ENCODE measurements around the gene SLC37A2. TPM values are rescaled to one million over a fixed set of nuclear protein-coding genes. Genes with fewer than 3 reads are reported as not detected.
A peak's percentile ranks its signal among the peaks of the same experiment; 100 is the strongest.

Gene SLC37A2
- total RNA-seq, 4 donors from 2014 or later: 3.9 to 11.4 (median 7.2) TPM

- H3K4me1 ChIP-seq: peaks cover 0 to 7% (median 0%) of the 10 kb centered on the region in 4 donors
Observed at GRCh38 chr11:125083312-125084056, 20.4 kb downstream of the SLC37A2 start.

DNA sequence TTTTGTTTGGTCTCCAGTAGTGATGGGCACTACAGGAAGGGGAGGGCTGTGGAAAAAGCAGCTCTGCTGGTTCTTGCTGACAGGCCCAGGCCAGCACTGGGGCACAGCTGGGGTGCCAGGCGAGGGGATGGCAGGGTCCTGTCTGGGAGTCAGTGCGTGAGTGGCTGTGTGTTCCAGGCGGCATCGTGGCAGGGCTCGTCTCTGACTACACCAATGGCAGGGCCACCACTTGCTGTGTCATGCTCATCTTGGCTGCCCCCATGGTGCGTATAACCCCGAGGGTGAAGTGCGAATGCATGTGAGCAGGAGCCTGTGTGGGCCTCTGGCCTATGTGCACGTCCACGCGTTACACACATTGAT lies 20.9 kb downstream of the SLC37A2 start:
- DNase-seq (ENCODE audit: low spot score in 2 of 2): no peak
- Histone ChIP-seq H3K4me1 (peaks cover 0 to 7% (median 0%) of the 10 kb centered on the region in 4 donors), H3K9me3 (no peaks in the 10 kb centered on the region), H3K36me3 (no peaks in the 10 kb centered on the region), H3K27me3 (no peaks in the 10 kb centered on the region), H3K27ac (peak overlapping the region in 1 of 4 donors; percentile 50), H3K4me3 (no peak overlapping the region)
- 77 to 85% methylated on average over 7 to 11 of the region's 11 CpGs for WGBS, 2 donors
- TF ChIP-seq POLR2A (IDR thresholded peaks at IDR 0.05) (no peak), EP300 (IDR thresholded peaks at IDR 0.05) (no peak)
- TF ChIP-seq, protein P1, sequence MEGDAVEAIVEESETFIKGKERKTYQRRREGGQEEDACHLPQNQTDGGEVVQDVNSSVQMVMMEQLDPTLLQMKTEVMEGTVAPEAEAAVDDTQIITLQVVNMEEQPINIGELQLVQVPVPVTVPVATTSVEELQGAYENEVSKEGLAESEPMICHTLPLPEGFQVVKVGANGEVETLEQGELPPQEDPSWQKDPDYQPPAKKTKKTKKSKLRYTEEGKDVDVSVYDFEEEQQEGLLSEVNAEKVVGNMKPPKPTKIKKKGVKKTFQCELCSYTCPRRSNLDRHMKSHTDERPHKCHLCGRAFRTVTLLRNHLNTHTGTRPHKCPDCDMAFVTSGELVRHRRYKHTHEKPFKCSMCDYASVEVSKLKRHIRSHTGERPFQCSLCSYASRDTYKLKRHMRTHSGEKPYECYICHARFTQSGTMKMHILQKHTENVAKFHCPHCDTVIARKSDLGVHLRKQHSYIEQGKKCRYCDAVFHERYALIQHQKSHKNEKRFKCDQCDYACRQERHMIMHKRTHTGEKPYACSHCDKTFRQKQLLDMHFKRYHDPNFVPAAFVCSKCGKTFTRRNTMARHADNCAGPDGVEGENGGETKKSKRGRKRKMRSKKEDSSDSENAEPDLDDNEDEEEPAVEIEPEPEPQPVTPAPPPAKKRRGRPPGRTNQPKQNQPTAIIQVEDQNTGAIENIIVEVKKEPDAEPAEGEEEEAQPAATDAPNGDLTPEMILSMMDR (IDR thresholded peaks at IDR 0.05): no peak

More at GRCh38 chr11:125083312-125084056, 20.4 kb downstream of the SLC37A2 start:
- DNase-seq (ENCODE audit: low spot score in 2 of 2): no peak
- Histone ChIP-seq H3K36me3 (no peaks in the 10 kb centered on the region), H3K9me3 (no peaks in the 10 kb centered on the region), H3K4me3 (no peak overlapping the region), H3K27me3 (no peaks in the 10 kb centered on the region), H3K27ac (peak overlapping the region in 1 of 4 donors; percentile 50)
- 57 to 69% methylated on average over 11 of the region's 11 CpGs for WGBS, 2 donors
- TF ChIP-seq EP300 (IDR thresholded peaks at IDR 0.05): no peak
- TF ChIP-seq, protein P1 (IDR thresholded peaks at IDR 0.05): no peak
- TF ChIP-seq POLR2A (IDR thresholded peaks at IDR 0.05): no peak

GRCh38 chr11:125084761-125085231 lies 21.7 kb downstream of the SLC37A2 start:
- 84 to 90% methylated on average over 6 to 8 of the region's 8 CpGs for WGBS, 2 donors
- H3K4me3 ChIP-seq: no peak overlapping the region
- H3K27ac ChIP-seq: no peak overlapping the region
- H3K36me3 ChIP-seq: no peaks in the 10 kb centered on the region
- H3K4me1 ChIP-seq: peaks cover 0 to 5% (median 0%) of the 10 kb centered on the region in 4 donors
- no peak for DNase-seq (ENCODE audit: low spot score in 2 of 2)
- H3K27me3 ChIP-seq: no peaks in the 10 kb centered on the region
- TF ChIP-seq POLR2A (IDR thresholded peaks at IDR 0.05) (no peak), EP300 (IDR thresholded peaks at IDR 0.05) (no peak)
- TF ChIP-seq, protein P1 (IDR thresholded peaks at IDR 0.05): no peak
- no peaks in the 10 kb centered on the region for H3K9me3 ChIP-seq

- H3K27ac ChIP-seq: no peak overlapping the region
- H3K9me3 ChIP-seq: no peaks in the 10 kb centered on the region
- H3K27me3 ChIP-seq: no peaks in the 10 kb centered on the region
- peaks cover 0 to 5% (median 0%) of the 10 kb centered on the region in 4 donors for H3K4me1 ChIP-seq
- TF ChIP-seq POLR2A (IDR thresholded peaks at IDR 0.05) (no peak), EP300 (IDR thresholded peaks at IDR 0.05) (no peak)
- TF ChIP-seq, protein P1 (IDR thresholded peaks at IDR 0.05): no peak
- H3K36me3 ChIP-seq: no peaks in the 10 kb centered on the region
- DNase-seq (ENCODE audit: low spot score in 2 of 2): no peak
- WGBS, 2 donors: 71 to 75% methylated on average over 18 to 20 of the region's 20 CpGs
- no peak overlapping the region for H3K4me3 ChIP-seq
Observed at GRCh38 chr11:125085301-125086081, 22.4 kb downstream of the SLC37A2 start.
